H1 (cell line): ENCODE measurements around the gene CBX4. TPM values are rescaled to one million over a fixed set of nuclear protein-coding genes. Genes with fewer than 3 reads are reported as not detected.
A peak's percentile ranks its signal among the peaks of the same experiment; 100 is the strongest.

Experiments used
- CEBPB ChIP-seq: IDR thresholded peaks from 2 replicates; pipeline ENCODE4 v1.6.1; 2012; ENCODE audit warnings: low read depth, low read length
- E2F6 ChIP-seq: IDR thresholded peaks from 2 replicates; pipeline ENCODE4 v1.6.1; 2012; ENCODE audit warnings: inconsistent platforms
- EGR1 ChIP-seq: IDR thresholded peaks from 2 replicates; pipeline ENCODE4 v1.6.1; 2011; ENCODE audit warnings: low read depth, low read length, borderline replicate concordance
- EP300 ChIP-seq, 2 experiments: IDR thresholded peaks; 1 replicate in 1 of 2; 2 replicates in 1 of 2; pipeline ENCODE4 v1.6.1; 2011 to 2012; ENCODE audit warnings: low read depth in 2 of 2, low read length in 2 of 2, mild to moderate bottlenecking in 2 of 2, borderline replicate concordance in 1 of 2, inconsistent platforms in 1 of 2, moderate library complexity in 1 of 2
- EZH2 ChIP-seq: fragments of 200-600 bp; sonication (generic); IDR thresholded peaks from 2 replicates; pipeline ENCODE4 v1.7.1; 2012; ENCODE audit warnings: low read depth, mild to moderate bottlenecking, moderate library complexity, low read length, inconsistent platforms; ENCODE audit not compliant: severe bottlenecking
- JUN ChIP-seq: IDR thresholded peaks from 2 replicates; pipeline ENCODE4 v1.6.1; 2011; ENCODE audit warnings: low read depth, mild to moderate bottlenecking, improper control_type of control experiment, low read length
- MAX ChIP-seq: IDR thresholded peaks from 2 replicates; pipeline ENCODE4 v1.6.1; 2012; ENCODE audit warnings: inconsistent platforms
- polyA plus RNA-seq, 7 experiments: library from polyadenylated mRNA; depleted of rRNA in 3 of 7; stranded (reverse) in 5 of 7; unstranded in 2 of 7; fragments of >200 nt in 5 of 7; fragments of 200-250 nt in 2 of 7; gene quantifications; 1 replicate in 5 of 7; 2 replicates in 1 of 7; 4 replicates in 1 of 7; pipeline versions ENCODE4 v1.2.1 to v1.2.3, GENCODE V29; 2011 to 2013; ENCODE audit warnings: missing spikeins in 2 of 7, mixed read lengths in 2 of 7
- total RNA-seq: library from RNA; stranded (reverse); fragmentation: NEBNext Ultra II Directional; extraction: Animal tissue kit (Norgen Biotek cat#: 25700); gene quantifications from 2 replicates; pipeline ENCODE4 v1.2.1, GENCODE V29; 2021

CBX4 gene
- total and polyA plus RNA-seq, 2 of the 8 experiments (the other 6 are each of a cell fraction or from before 2014, with no cell fraction given) = 1.8 to 4.0 TPM

- TF ChIP-seq E2F6 = peak; percentile 93
- peak; percentile 95 for TF ChIP-seq MAX
- TF ChIP-seq CEBPB = peak; percentile 93
- TF ChIP-seq JUN = no peak
- no peak for TF ChIP-seq EP300 (IDR thresholded peaks at IDR 0.05; ENCODE audit: borderline replicate concordance in 1 of 2, low read depth in 2 of 2, low read length in 2 of 2)
- 0 out of 2 replicates have a peak, but pooled peaks have one; percentile 11 for TF ChIP-seq EGR1
- TF ChIP-seq EZH2 = no peak
Observed at GRCh38 chr17:79840269-79840988, 1.2 kb upstream of the CBX4 start (continued).
